Keratinocyte (primary cell): ENCODE data around the gene FJX1.

Source experiments
- EZH2 ChIP-seq: IDR thresholded peaks from one replicate; pipeline ENCODE4 v1.6.1; 2012; ENCODE audit warnings: inconsistent platforms, mild to moderate bottlenecking, low read length, moderate library complexity
- TF ChIP-seq, protein P1 (sequence below), 3 experiments: IDR thresholded peaks in 1 of 3; conservative IDR thresholded peaks in 1 of 3; optimal IDR thresholded peaks in 1 of 3; 2 replicates in 2 of 3; 3 replicates in 1 of 3; pipeline versions ENCODE3 to v1.5.1; 2011; ENCODE audit warnings: low read length in 3 of 3, mild to moderate bottlenecking in 3 of 3, moderate library complexity in 2 of 3, control low read depth in 1 of 3, inconsistent platforms in 1 of 3; ENCODE audit not compliant: insufficient read depth in 2 of 3; ENCODE audit errors: extremely low read depth in 1 of 3

DNA sequence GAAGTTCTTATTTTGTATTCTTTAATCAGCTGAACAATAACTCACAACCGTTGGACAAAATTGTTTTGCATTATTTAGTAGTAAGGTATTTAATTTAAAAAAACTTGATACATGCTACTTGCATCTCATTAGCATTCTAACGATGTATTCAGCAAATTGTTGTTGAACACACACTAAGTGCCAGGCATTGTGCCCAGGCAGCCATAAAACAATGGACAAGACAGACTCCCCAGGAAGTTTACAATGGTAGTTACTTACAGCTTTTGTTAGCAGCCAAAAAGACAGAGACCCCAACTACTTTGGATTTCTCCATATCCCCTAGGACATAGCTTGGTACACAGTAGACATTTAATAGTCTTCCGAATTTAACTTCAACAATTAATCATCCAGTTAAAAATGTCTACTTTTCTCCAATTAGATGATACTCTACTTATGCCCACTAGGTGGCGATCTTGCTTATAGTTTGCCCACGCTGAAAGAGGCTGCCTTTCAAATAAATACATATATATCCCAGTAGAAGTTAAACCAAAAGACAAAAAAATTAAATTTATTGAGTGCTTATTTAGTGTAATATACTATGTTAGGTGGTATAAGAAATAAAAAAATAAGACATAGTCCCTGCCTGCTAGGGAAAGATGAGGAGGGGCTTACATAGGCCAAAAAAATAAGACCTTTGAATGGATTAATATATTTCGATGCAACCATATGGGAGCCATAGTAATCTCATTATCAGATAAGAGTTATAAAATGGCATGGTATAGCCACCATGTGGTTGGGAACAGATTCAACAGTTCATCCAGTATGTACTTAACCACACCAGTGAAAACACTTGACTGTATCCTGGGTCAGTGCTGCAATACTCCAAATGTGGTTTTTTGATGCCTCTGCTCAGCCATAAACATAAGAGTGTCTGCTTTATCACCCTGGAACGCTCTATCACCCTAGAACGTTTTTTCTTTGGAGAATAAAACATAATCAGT, 2.0 kb upstream of the FJX1 start:
- TF ChIP-seq, protein P1, sequence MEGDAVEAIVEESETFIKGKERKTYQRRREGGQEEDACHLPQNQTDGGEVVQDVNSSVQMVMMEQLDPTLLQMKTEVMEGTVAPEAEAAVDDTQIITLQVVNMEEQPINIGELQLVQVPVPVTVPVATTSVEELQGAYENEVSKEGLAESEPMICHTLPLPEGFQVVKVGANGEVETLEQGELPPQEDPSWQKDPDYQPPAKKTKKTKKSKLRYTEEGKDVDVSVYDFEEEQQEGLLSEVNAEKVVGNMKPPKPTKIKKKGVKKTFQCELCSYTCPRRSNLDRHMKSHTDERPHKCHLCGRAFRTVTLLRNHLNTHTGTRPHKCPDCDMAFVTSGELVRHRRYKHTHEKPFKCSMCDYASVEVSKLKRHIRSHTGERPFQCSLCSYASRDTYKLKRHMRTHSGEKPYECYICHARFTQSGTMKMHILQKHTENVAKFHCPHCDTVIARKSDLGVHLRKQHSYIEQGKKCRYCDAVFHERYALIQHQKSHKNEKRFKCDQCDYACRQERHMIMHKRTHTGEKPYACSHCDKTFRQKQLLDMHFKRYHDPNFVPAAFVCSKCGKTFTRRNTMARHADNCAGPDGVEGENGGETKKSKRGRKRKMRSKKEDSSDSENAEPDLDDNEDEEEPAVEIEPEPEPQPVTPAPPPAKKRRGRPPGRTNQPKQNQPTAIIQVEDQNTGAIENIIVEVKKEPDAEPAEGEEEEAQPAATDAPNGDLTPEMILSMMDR (optimal IDR thresholded peaks at IDR 0.05 in 1 of 3, IDR thresholded peaks at IDR 0.05 in 1 of 3, conservative IDR thresholded peaks at IDR 0.05 in 1 of 3; ENCODE audit: extremely low read depth in 1 of 3, insufficient read depth in 2 of 3, low read length in 3 of 3): peak in 2 of 3 experiments; percentile 32 to 58
- TF ChIP-seq EZH2: no peak
